T-helper 2 cell treated with Interferon-gamma antibody and Interleukin-4, amounts not matched to agents 5 μg/mL and 100 μg/mL, for 36 hours (primary cell): Measurements from ENCODE around the gene CCDC110.
"Not testable (repeated sequence)": the region's sequence is repeated elsewhere in the genome, so short reads cannot be mapped to it uniquely, and the experiment has no call there.

Experiments
- DNase-seq: peaks from one replicate; pipeline ENCODE4 v3.0.0; 2021; ENCODE audit warnings: low spot score
- H3K27ac Mint-ChIP-seq: one replicate; pipeline ENCODE4 v1.8.0; 2021; ENCODE audit warnings: mild to moderate bottlenecking, mixed read lengths
- H3K27me3 Mint-ChIP-seq: one replicate; pipeline ENCODE4 v1.8.0; 2021; ENCODE audit warnings: low read depth, mixed read lengths
- H3K36me3 Mint-ChIP-seq: one replicate; pipeline ENCODE4 v1.8.0; 2021; ENCODE audit warnings: low read depth, mixed read lengths
- H3K4me1 Mint-ChIP-seq: one replicate; pipeline ENCODE4 v1.8.0; 2021; ENCODE audit warnings: low read depth, mixed read lengths
- H3K4me3 Mint-ChIP-seq: one replicate; pipeline ENCODE4 v1.8.0; 2022; ENCODE audit warnings: mild to moderate bottlenecking, moderate library complexity, mixed read lengths
- H3K9me3 Mint-ChIP-seq: one replicate; pipeline ENCODE4 v1.8.0; 2021; ENCODE audit warnings: mixed read lengths

CCDC110 gene

GRCh38 chr4:185471235-185472102, at the start of gene CCDC110:
Gene CCDC110 (minus strand): TSS chr4:185471733. CDS start chr4:185471683, 50 bp downstream.
- peak within 1 kb of the TSS; percentile 80 for H3K4me3 Mint-ChIP-seq
- DNase-seq = peak; percentile 84
- no peaks in the 10 kb centered on the region for H3K36me3 Mint-ChIP-seq
- H3K27me3 Mint-ChIP-seq = peaks cover 49% of the 10 kb centered on the region
- H3K9me3 Mint-ChIP-seq = no peaks in the 10 kb centered on the region
- H3K27ac Mint-ChIP-seq = peak within 1 kb of the TSS; percentile 12
- peaks cover 7% of the 10 kb centered on the region for H3K4me1 Mint-ChIP-seq

- DNase-seq = no peak
- Mint-ChIP-seq H3K9me3 (no peaks in the 10 kb centered on the region), H3K36me3 (no peaks in the 10 kb centered on the region), H3K27me3 (peaks cover 36% of the 10 kb centered on the region), H3K4me3 (no peak overlapping the region), H3K4me1 (no peaks in the 10 kb centered on the region), H3K27ac (no peak overlapping the region)
Observed at GRCh38 chr4:185520119-185520518, 48.6 kb upstream of the CCDC110 start.

DNA sequence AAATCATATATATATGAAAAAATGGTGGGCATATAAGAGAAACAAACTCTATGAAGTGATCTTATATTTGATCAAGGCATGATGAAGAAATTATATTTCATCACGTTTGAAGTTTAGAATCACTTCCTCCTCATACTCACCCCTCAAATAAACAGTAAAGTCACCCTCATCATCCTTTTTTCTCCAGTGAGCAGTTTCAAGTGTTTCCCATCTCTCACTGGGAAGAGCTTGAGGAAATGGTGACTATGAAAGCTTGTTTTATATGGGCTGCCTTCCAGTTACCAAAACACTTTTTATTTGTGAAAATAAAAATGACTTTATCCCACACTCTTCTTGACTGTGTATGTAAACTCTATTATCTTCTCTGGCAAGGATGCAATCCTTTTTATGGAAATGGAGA, 47.0 kb upstream of the CCDC110 start:
- Mint-ChIP-seq H3K36me3 (no peaks in the 10 kb centered on the region), H3K4me3 (no peak overlapping the region), H3K9me3 (no peaks in the 10 kb centered on the region), H3K27ac (no peak overlapping the region), H3K4me1 (peaks cover 4% of the 10 kb centered on the region), H3K27me3 (peaks cover 48% of the 10 kb centered on the region)
- DNase-seq = no peak

- Mint-ChIP-seq H3K9me3 (no peaks in the 10 kb centered on the region), H3K27me3 (peaks cover 47% of the 10 kb centered on the region), H3K27ac (no peak overlapping the region), H3K36me3 (no peaks in the 10 kb centered on the region), H3K4me1 (peaks cover 4% of the 10 kb centered on the region), H3K4me3 (no peak overlapping the region)
- DNase-seq = no peak
Observed at GRCh38 chr4:185518069-185518468, 46.5 kb upstream of the CCDC110 start.

DNA sequence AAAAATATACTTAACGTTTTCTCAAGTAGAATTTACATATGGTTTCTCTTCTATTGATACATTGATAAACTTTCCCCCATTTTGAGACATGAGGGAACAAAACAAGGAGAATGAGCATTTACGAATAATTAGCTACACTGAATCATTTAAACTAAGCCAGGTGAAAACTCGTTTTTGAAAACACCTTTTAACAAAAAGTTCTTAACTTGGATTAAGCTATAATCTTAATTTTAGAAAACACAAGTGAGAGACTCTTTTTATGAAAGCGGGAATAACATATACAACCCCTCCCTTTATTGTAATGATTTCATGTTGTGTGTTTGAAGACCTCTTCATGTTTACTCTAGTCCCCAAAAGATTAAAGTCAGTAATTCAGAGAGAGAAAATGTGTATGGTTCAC, 43.7 kb upstream of the CCDC110 start:
- H3K4me3 Mint-ChIP-seq = no peak overlapping the region
- peaks cover 7% of the 10 kb centered on the region for H3K4me1 Mint-ChIP-seq
- H3K9me3 Mint-ChIP-seq = no peaks in the 10 kb centered on the region
- DNase-seq = no peak
- H3K27me3 Mint-ChIP-seq = peaks cover 56% of the 10 kb centered on the region
- no peaks in the 10 kb centered on the region for H3K36me3 Mint-ChIP-seq
- H3K27ac Mint-ChIP-seq = no peak overlapping the region

- Mint-ChIP-seq H3K9me3 (no peaks in the 10 kb centered on the region), H3K36me3 (no peaks in the 10 kb centered on the region), H3K27me3 (peaks cover 65% of the 10 kb centered on the region), H3K4me1 (peaks cover 7% of the 10 kb centered on the region), H3K27ac (no peak overlapping the region), H3K4me3 (no peak overlapping the region)
- no peak for DNase-seq
Observed at GRCh38 chr4:185514182-185514697, 42.7 kb upstream of the CCDC110 start.

GRCh38 chr4:185513489-185514181, 42.1 kb upstream of the CCDC110 start:
- no peak for DNase-seq
- Mint-ChIP-seq H3K27ac (no peak overlapping the region), H3K4me1 (peaks cover 7% of the 10 kb centered on the region), H3K27me3 (peaks cover 64% of the 10 kb centered on the region), H3K36me3 (no peaks in the 10 kb centered on the region), H3K4me3 (no peak overlapping the region), H3K9me3 (no peaks in the 10 kb centered on the region)

GRCh38 chr4:185512516-185512915, 41.0 kb upstream of the CCDC110 start:
- no peak for DNase-seq
- no peaks in the 10 kb centered on the region for H3K36me3 Mint-ChIP-seq
- no peaks in the 10 kb centered on the region for H3K9me3 Mint-ChIP-seq

GRCh38 chr4:185511243-185511642, 39.7 kb upstream of the CCDC110 start:
- not testable (repeated sequence) for H3K4me1 Mint-ChIP-seq, H3K9me3 Mint-ChIP-seq, DNase-seq, H3K36me3 Mint-ChIP-seq, H3K4me3 Mint-ChIP-seq, H3K27ac Mint-ChIP-seq
- peaks cover 64% of the 10 kb centered on the region for H3K27me3 Mint-ChIP-seq

More at GRCh38 chr4:185512516-185512915, 41.0 kb upstream of the CCDC110 start:
- no peak overlapping the region for H3K27ac Mint-ChIP-seq
- peaks cover 71% of the 10 kb centered on the region for H3K27me3 Mint-ChIP-seq
- peaks cover 7% of the 10 kb centered on the region for H3K4me1 Mint-ChIP-seq
- H3K4me3 Mint-ChIP-seq = no peak overlapping the region

DNA sequence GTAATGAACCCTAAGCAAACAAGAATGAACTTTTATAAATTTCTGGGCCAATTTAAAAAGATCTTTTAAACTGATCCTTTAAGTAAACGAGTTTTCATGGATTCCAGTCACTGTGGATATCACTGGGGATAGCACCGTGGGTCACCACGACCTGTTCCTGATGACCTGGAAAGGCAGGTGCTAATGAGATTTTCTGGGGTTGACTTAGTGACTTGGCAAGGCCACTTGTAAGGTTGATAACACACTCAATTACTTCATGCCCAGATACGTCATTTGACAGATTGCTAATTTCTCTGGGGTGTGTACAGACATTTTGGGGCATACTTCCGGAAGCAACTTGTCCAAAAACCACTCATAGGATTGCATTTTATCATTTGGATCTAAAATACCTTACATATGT, 39.3 kb upstream of the CCDC110 start:
- Mint-ChIP-seq H3K27ac (no peak overlapping the region), H3K36me3 (no peaks in the 10 kb centered on the region), H3K4me3 (no peak overlapping the region), H3K27me3 (peaks cover 64% of the 10 kb centered on the region), H3K9me3 (no peaks in the 10 kb centered on the region), H3K4me1 (peaks cover 7% of the 10 kb centered on the region)
- DNase-seq = no peak

DNA sequence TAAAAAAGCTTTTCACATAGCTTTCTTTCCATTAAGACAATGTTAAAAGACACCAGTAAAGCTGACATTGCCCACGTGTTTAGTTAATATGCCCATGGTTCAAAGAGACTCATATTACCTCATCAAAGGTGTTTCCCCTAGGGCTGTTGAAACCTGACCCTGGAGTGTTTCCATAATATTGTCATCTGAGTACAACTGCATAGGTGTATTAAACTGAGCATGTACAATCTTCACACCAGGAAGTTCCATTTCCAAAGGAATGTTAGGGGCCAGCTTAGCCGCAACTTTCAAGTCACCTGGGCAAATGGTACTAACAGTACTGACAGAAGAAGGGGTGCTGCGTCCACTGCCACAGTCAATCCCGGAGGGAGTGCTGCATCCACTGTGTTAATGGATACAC, 36.6 kb upstream of the CCDC110 start:
- DNase-seq = no peak
- Mint-ChIP-seq H3K4me1 (peaks cover 3% of the 10 kb centered on the region), H3K27ac (no peak overlapping the region), H3K4me3 (no peak overlapping the region), H3K36me3 (no peaks in the 10 kb centered on the region), H3K9me3 (no peaks in the 10 kb centered on the region), H3K27me3 (peaks cover 43% of the 10 kb centered on the region)

DNA sequence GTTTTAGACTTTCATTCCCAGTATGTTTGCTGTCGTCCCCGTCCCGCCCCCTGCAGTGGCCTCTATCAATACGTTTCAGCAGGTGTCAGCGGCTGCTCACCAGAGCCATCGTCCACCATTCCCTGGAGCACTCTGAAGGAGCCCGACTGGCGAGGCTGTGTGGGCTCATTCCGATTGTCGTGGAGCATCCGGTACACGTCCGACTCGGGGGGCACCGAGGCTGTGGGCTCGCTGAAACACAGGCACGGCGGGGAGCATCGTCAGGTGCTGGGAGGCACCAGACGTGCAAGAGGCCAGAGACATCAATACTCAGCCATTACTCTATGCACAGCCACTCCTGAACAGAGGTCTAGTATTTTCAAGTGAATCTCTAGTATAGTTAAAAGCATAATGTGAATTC, 34.9 kb upstream of the CCDC110 start:
- H3K9me3 Mint-ChIP-seq = no peaks in the 10 kb centered on the region

GRCh38 chr4:185504098-185505047, 32.8 kb upstream of the CCDC110 start:
- Mint-ChIP-seq H3K27ac (no peak overlapping the region), H3K27me3 (peaks cover 12% of the 10 kb centered on the region), H3K4me1 (no peaks in the 10 kb centered on the region), H3K4me3 (no peak overlapping the region), H3K9me3 (no peaks in the 10 kb centered on the region), H3K36me3 (no peaks in the 10 kb centered on the region)
- DNase-seq = no peak

More for the DNA sequence above, 34.9 kb upstream of the CCDC110 start:
- no peaks in the 10 kb centered on the region for H3K36me3 Mint-ChIP-seq
- no peak overlapping the region for H3K27ac Mint-ChIP-seq
- no peak for DNase-seq
- H3K4me1 Mint-ChIP-seq = no peaks in the 10 kb centered on the region
- H3K27me3 Mint-ChIP-seq = peaks cover 30% of the 10 kb centered on the region
- no peak overlapping the region for H3K4me3 Mint-ChIP-seq
